Hepatocyte (in vitro differentiated cells): ENCODE results near the gene ARHGEF10L.

Source experiments
- EZH2 ChIP-seq: fragments of 200-600 bp; sonication (generic); IDR thresholded peaks from 2 replicates; pipeline ENCODE4 v1.6.1; 2016; ENCODE audit warnings: antibody characterized with exemption, mild to moderate bottlenecking, borderline replicate concordance
- EZH2phosphoT487 ChIP-seq: fragments of 200-600 bp; sonication (generic); IDR thresholded peaks from one replicate; pipeline ENCODE4 v1.6.1; 2018; ENCODE audit warnings: antibody characterized with exemption, mild to moderate bottlenecking, low read depth, moderate library complexity; ENCODE audit not compliant: unreplicated experiment, severe bottlenecking
- TF ChIP-seq, protein P1 (sequence below): fragments of 200-600 bp; sonication (generic); IDR thresholded peaks from 2 replicates; pipeline ENCODE4 v1.5.1; 2016; ENCODE audit warnings: antibody characterized with exemption, mild to moderate bottlenecking; ENCODE audit not compliant: poor library complexity

DNA sequence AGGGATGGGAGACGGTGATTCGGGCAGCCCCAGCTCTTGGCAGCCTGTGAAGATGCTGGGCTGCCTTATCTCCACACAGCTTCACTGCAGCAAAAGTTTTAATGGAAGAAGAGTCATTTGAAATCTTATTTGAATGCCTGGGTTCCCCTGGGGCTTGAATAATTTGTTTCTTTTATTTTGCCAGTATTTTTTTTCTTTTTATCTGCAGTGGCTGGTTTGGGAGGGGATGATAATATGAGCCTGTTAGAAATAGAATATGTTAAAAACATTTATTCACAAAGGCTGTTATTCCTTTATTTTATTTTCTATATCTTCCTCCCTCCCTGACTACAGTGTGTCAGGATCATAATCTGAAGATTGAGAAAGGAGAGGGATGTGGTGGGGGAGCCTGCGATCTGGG is 103.4 kb downstream of the ARHGEF10L start:
- TF ChIP-seq, protein P1, sequence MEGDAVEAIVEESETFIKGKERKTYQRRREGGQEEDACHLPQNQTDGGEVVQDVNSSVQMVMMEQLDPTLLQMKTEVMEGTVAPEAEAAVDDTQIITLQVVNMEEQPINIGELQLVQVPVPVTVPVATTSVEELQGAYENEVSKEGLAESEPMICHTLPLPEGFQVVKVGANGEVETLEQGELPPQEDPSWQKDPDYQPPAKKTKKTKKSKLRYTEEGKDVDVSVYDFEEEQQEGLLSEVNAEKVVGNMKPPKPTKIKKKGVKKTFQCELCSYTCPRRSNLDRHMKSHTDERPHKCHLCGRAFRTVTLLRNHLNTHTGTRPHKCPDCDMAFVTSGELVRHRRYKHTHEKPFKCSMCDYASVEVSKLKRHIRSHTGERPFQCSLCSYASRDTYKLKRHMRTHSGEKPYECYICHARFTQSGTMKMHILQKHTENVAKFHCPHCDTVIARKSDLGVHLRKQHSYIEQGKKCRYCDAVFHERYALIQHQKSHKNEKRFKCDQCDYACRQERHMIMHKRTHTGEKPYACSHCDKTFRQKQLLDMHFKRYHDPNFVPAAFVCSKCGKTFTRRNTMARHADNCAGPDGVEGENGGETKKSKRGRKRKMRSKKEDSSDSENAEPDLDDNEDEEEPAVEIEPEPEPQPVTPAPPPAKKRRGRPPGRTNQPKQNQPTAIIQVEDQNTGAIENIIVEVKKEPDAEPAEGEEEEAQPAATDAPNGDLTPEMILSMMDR = no peak
- TF ChIP-seq EZH2 = no peak
- no peak for TF ChIP-seq EZH2phosphoT487
